Measurements from ENCODE around the gene PTHLH. TPM values are rescaled to one million over a fixed set of nuclear protein-coding genes. Genes with fewer than 3 reads are reported as not detected.

Gene PTHLH
- total and polyA plus RNA-seq, 10 of the 15 experiments (the other 5 are each of a cell fraction or from before 2014, with no cell fraction given), result 0.08 to 0.12 TPM; not detected in 8

- TF ChIP-seq E2F8 (IDR thresholded peaks at IDR 0.05; ENCODE audit: low read depth, partially characterized antibody), result no peak
- TF ChIP-seq PKNOX1 (IDR thresholded peaks at IDR 0.05), result no peak
- no peak for TF ChIP-seq REST (IDR thresholded peaks at IDR 0.05; ENCODE audit: low read depth, low read length)
- TF ChIP-seq BCLAF1 (IDR thresholded peaks at IDR 0.05), result no peak
- no peak for TF ChIP-seq MXI1 (IDR thresholded peaks at IDR 0.05; ENCODE audit: low read depth, low read length)
Measured at GRCh38 chr12:27982385-27982784, 9.9 kb upstream of the PTHLH start (continued).

All from GM12878 (cell line).